ENCODE data around the gene DCUN1D3.

- TF ChIP-seq CTCF (IDR thresholded peaks at IDR 0.05; ENCODE audit: low read depth, low read length) (no peak), POLR2A (IDR thresholded peaks at IDR 0.05; ENCODE audit: extremely low read depth, insufficient read length) (no peak)
These were observed 1.1 kb downstream of the DCUN1D3 start for GRCh38 chr16:20899071-20899470.
